C4-2B (cell line): ENCODE data around the gene MRPS11.
"Not testable (repeated sequence)": the region's sequence is repeated elsewhere in the genome, so short reads cannot be mapped to it uniquely, and the experiment has no call there.

Experiments
- H3K27ac ChIP-seq: fragments of 450-650 bp; 2 replicates; pipeline ENCODE4 v1.5.1; 2017
- ZFX ChIP-seq: fragments of 450-650 bp; IDR thresholded peaks from 2 replicates; pipeline ENCODE4 v1.6.1; 2017
- TF ChIP-seq, protein P1 (sequence below): fragments of 450-650 bp; conservative IDR thresholded peaks from 2 replicates; pipeline ENCODE4 v1.5.1; 2017; ENCODE audit warnings: mild to moderate bottlenecking

MRPS11 gene

DNA sequence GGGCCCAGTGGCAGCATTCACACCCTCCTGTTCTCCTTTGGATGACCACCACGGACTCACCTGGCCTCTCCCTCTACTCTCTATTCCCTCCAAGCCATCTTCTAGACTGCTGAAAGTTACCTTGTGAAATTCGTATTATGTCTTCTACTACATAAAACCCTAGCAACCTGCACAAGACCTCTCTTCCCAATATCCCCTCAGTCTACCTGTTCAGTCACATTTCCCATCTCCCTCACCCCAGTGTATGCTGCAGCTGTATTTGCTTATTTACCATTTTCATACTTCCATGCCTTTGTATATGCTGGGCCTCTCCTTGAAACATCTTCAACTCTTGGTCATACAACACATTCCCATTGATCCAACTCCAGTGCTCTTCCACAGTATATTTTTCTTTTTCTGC, 43.7 kb downstream of the MRPS11 start:
- no peak for TF ChIP-seq ZFX
- TF ChIP-seq, protein P1, sequence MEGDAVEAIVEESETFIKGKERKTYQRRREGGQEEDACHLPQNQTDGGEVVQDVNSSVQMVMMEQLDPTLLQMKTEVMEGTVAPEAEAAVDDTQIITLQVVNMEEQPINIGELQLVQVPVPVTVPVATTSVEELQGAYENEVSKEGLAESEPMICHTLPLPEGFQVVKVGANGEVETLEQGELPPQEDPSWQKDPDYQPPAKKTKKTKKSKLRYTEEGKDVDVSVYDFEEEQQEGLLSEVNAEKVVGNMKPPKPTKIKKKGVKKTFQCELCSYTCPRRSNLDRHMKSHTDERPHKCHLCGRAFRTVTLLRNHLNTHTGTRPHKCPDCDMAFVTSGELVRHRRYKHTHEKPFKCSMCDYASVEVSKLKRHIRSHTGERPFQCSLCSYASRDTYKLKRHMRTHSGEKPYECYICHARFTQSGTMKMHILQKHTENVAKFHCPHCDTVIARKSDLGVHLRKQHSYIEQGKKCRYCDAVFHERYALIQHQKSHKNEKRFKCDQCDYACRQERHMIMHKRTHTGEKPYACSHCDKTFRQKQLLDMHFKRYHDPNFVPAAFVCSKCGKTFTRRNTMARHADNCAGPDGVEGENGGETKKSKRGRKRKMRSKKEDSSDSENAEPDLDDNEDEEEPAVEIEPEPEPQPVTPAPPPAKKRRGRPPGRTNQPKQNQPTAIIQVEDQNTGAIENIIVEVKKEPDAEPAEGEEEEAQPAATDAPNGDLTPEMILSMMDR = no peak
- H3K27ac ChIP-seq = no peak overlapping the region

DNA sequence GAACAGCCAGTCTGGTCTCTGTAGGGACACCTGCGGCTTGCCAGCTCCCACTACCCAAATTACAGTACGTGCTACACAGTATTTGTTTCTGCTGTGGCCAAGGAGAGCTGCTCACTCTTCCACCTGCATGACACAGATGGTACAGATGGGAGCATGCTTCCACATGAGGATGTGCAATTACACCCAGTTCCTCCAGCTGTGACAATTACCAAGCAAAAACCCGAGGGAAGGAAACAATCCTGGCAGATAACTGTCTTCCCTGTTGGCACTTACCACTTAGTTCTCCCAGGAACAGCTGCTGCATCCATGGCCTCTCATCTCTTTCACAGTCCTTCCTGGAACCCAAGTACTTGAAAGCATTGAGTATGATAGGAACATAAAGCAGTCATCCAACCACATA, 44.6 kb downstream of the MRPS11 start:
- no peak for TF ChIP-seq ZFX
- TF ChIP-seq, protein P1 = no peak
- H3K27ac ChIP-seq = no peak overlapping the region

DNA sequence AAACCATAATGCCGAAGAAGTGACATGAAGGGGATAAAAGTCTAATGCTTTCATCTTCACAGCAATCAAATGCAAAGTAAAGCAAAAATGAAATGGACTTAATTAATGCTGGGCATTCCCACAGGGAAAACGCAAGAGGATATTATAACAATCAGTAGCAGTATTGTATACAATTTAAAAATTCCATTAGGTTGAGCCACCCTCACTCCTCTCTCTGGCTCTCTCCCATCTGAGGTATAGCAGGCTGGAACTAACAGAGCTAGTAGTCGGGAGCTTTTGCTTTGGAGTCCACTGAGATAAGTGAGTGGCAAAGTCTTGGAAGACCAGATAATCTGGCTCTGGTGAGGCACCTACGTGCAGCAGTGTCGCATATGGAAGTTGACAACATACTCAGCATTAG, 45.1 kb downstream of the MRPS11 start:
- TF ChIP-seq ZFX = no peak
- TF ChIP-seq, protein P1 = no peak
- H3K27ac ChIP-seq = no peak overlapping the region

DNA sequence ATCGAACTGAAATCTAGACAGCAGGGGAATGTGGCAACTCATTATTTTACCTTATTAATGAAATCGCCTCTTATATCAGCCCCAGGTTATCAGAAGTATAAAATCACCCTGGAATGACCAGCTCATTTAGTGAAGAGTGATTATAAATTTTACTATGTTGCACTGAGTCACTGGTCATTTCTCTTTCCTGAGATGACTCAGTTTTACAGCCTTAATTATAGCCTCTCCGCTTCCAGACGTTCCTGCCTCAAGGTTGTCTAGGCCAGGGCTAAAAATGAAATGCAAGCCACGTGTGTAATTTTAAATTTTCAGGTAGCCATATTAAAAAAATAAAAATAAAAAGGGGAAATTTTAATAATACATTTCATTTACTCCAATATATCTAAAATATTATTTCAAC, 45.7 kb downstream of the MRPS11 start:
- no peak for TF ChIP-seq ZFX
- TF ChIP-seq, protein P1 = no peak
- H3K27ac ChIP-seq = no peak overlapping the region

DNA sequence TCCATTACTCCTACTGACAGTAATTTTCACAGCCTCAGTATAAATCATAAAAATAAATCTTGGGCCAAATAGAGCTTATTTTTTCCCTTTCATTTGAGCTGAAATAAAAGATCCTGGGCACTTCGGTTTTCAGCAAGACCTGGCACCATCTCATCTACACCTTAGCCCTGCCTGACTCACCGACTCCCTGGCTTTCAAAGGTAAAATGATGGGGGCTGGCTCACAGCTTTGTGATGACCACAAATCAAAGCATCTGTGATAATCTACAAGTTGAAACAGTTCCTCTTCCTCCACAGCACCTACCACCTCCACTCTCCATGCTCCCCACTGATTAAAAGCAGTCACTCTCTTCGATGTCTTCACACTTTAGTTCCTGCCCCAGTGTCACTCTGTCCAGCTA, 51.4 kb downstream of the MRPS11 start:
- TF ChIP-seq, protein P1 = no peak
- no peak for TF ChIP-seq ZFX

DNA sequence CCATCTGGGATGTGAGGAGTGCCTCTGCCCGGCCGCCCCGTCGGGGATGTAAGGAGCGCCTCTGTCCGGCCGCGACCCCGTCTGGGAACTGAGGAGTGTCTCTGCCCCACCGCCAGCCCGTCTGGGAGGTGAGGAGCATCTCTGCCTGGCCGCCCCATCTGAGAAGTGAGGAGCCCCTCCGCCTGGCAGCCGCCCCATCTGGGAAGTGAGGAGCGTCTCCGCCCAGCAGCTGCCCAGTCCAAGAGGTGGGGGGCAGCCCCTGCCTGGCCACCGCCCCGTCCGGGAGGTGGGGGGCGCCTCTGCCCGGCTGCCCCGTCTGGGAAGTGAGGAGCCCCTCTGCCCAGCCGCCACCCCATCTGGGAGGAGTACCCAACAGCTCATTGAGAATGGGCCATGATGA, 56.6 kb downstream of the MRPS11 start:
- not testable (repeated sequence) for H3K27ac ChIP-seq

More for the DNA sequence above, 51.4 kb downstream of the MRPS11 start:
- H3K27ac ChIP-seq = no peak overlapping the region

DNA sequence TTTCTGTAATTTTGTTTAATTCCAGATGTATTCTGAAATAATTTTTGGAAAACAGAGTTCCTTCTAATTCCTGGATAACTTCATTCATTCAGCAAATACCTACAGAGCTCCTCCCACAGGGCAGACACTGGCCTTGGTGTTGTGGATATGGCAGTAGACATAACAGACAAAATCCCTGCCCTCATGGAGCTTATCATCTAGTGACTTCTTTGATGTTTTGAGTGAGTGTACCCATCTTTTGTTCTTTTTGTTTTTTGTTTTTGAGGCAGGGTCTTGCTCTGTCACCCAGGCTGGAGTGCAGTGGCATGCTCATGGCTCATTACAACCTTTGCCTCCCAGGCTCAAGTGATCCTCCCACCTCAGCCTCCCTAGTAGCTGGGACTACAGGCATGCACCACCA, 57.9 kb downstream of the MRPS11 start:
- TF ChIP-seq, protein P1 = no peak
- no peak for TF ChIP-seq ZFX
- H3K27ac ChIP-seq = no peak overlapping the region

DNA sequence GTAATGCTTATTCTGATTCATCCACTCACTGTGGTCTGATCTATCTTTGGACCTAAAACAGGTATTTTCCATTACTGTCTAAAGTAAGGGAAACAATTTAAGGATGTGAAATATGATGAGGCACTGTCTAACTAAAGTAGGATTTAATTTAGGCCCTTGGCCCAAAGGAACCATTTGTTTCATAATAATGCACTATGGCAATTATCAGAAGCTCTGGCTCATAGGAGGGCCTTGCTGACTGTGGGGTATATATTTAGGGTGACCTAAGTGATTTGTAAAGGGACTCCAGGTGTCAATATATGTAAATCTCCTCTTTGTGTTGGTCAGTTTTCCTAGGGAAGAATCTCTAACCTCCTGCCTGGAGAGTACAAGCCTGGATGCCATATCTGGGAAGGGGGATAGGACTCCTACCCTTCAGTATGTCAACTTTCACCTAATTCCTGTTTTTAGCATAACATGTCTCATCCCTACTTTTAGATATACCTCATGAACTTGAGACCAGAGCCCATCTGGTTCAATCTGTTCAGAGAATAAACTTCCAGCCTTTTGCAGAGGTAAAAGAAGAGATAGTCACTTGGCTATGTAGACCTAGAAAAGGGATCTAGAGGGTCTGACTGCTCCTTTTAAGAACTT, 58.9 kb downstream of the MRPS11 start:
- TF ChIP-seq, protein P1 = no peak
- no peak for TF ChIP-seq ZFX
- H3K27ac ChIP-seq = no peak overlapping the region
